B cell (primary cell): Measurements from ENCODE around the gene SARNP. TPM values are rescaled to one million over a fixed set of nuclear protein-coding genes. Genes with fewer than 3 reads are reported as not detected.
A peak's percentile ranks its signal among the peaks of the same experiment; 100 is the strongest.

Experiments used
- ATAC-seq: fragments of 200-7000 bp; cut with Tn5 transposase; one replicate; pipeline ENCODE4 v1.10.0; 2021; ENCODE audit warnings: low read depth, mild to moderate bottlenecking, moderate number of reproducible peaks, moderate library complexity
- CTCF ChIA-PET: fragments of 350-600 bp; sonication (Branson Sonifier 250); formaldehyde crosslinking; loops from one replicate; lab custom pipeline; 2021; ENCODE audit warnings: antibody characterized with exemption, inconsistent platforms; lab: Charles Lee
- POLR2A ChIA-PET: fragments of 350-600 bp; sonication (Branson Sonifier 250); formaldehyde crosslinking; loops from one replicate; lab custom pipeline; 2021; ENCODE audit warnings: antibody characterized with exemption; lab: Charles Lee
- DNase-seq: peaks from one replicate; pipeline ENCODE4 v3.0.0; 2013
- H2AFZ ChIP-seq: 2 replicates; pipeline ENCODE4 v1.6.1; 2012; ENCODE audit warnings: mild to moderate bottlenecking, low read depth, low read length; ENCODE audit not compliant: insufficient read depth, poor library complexity, severe bottlenecking
- H3K27ac ChIP-seq, 2 donors: 1 replicate in 1 of 2; 2 replicates in 1 of 2; pipeline ENCODE4 v1.5.1; 2012 to 2013; ENCODE audit warnings: low read length in 2 of 2, mild to moderate bottlenecking in 2 of 2, moderate library complexity in 1 of 2
- H3K27me3 ChIP-seq, 4 experiments: fragments of 200-600 bp in 1 of 4; sonication (generic) in 1 of 4; replicated peaks in 1 of 4; 1 replicate in 2 of 4; 2 replicates in 2 of 4; pipeline versions ENCODE4 v1.6.1 to v1.7.0; 2013 to 2016; ENCODE audit warnings: low read length in 3 of 4, mild to moderate bottlenecking in 2 of 4, mixed read lengths in 1 of 4, moderate library complexity in 1 of 4; ENCODE audit not compliant: insufficient read depth in 4 of 4, control insufficient read depth in 3 of 4; ENCODE audit errors: control extremely low read depth in 1 of 4
- H3K36me3 ChIP-seq, 2 experiments: replicated peaks in 1 of 2; 1 replicate in 1 of 2; 2 replicates in 1 of 2; pipeline versions ENCODE4 v1.6.1 to v1.7.1; 2013; ENCODE audit warnings: low read length in 1 of 2; ENCODE audit not compliant: insufficient read depth in 2 of 2, control insufficient read depth in 1 of 2; ENCODE audit errors: control extremely low read depth in 1 of 2, extremely low read depth in 1 of 2
- H3K4me1 ChIP-seq, 2 donors: fragments of 200-600 bp in 1 of 2; sonication (generic) in 1 of 2; 1 replicate in 1 of 2; 2 replicates in 1 of 2; pipeline versions ENCODE4 v1.5.1 to v1.6.1; 2013 to 2017; ENCODE audit warnings: low read length in 2 of 2; ENCODE audit not compliant: control insufficient read depth in 2 of 2, insufficient read depth in 2 of 2
- H3K4me2 ChIP-seq: replicated peaks from 2 replicates; pipeline ENCODE3; 2012; ENCODE audit warnings: mild to moderate bottlenecking, low read depth, low read length; ENCODE audit not compliant: poor library complexity, severe bottlenecking
- H3K4me3 ChIP-seq, 5 experiments: fragments of 200-600 bp in 1 of 5; sonication (generic) in 1 of 5; 1 replicate in 3 of 5; 2 replicates in 2 of 5; pipeline versions ENCODE4 v1.5.1 to v1.7.0; 2011 to 2016; ENCODE audit warnings: low read length in 4 of 5, mild to moderate bottlenecking in 4 of 5, low read depth in 2 of 5, control low read depth in 1 of 5, moderate library complexity in 1 of 5; ENCODE audit not compliant: insufficient read depth in 1 of 5; ENCODE audit errors: control extremely low read depth in 1 of 5, extremely low read depth in 1 of 5
- H3K79me2 ChIP-seq: fragments of 200-600 bp; sonication (generic); one replicate; pipeline ENCODE4 v1.6.0; 2016; ENCODE audit warnings: low read length; ENCODE audit not compliant: control insufficient read depth, insufficient read depth
- H3K9ac ChIP-seq: fragments of 200-600 bp; sonication (generic); 2 replicates; pipeline ENCODE4 v1.6.1; 2017; ENCODE audit warnings: mild to moderate bottlenecking, low read length, moderate library complexity
- H3K9me3 ChIP-seq, 3 donors: one replicate each; pipeline versions ENCODE4 v1.6.1 to v1.7.1; 2013; ENCODE audit warnings: low read length in 2 of 3; ENCODE audit not compliant: control insufficient read depth in 2 of 3, insufficient read depth in 1 of 3; ENCODE audit errors: control extremely low read depth in 1 of 3
- H4K20me1 ChIP-seq: 2 replicates; pipeline ENCODE4 v1.6.0; 2012; ENCODE audit warnings: mild to moderate bottlenecking, low read length; ENCODE audit not compliant: insufficient read depth, control insufficient read depth, poor library complexity, severe bottlenecking
- H3K27ac Mint-ChIP-seq: one replicate; pipeline ENCODE4 v1.8.0; 2021; ENCODE audit warnings: mixed read lengths
- H3K27me3 Mint-ChIP-seq: one replicate; pipeline ENCODE4 v1.8.0; 2021; ENCODE audit warnings: mixed read lengths
- H3K4me1 Mint-ChIP-seq: one replicate; pipeline ENCODE4 v1.8.0; 2021; ENCODE audit warnings: mixed read lengths
- H3K4me3 Mint-ChIP-seq: one replicate; pipeline ENCODE4 v1.8.0; 2021; ENCODE audit warnings: mixed read lengths
- H3K9me3 Mint-ChIP-seq: one replicate; pipeline ENCODE4 v1.8.0; 2022; ENCODE audit warnings: mixed read lengths; ENCODE audit not compliant: insufficient read depth
- CTCF ChIP-seq: fragments of 200-600 bp; IDR thresholded peaks from one replicate; pipeline ENCODE4 v1.8.0; 2022; ENCODE audit warnings: antibody characterized with exemption, mild to moderate bottlenecking
- EZH2 ChIP-seq: IDR thresholded peaks from 2 replicates; pipeline ENCODE4 v1.6.1; 2012; ENCODE audit warnings: borderline replicate concordance, low read depth, mild to moderate bottlenecking, moderate library complexity, low read length; ENCODE audit not compliant: insufficient read depth, poor library complexity, severe bottlenecking
- WGBS: methylation state at CpG from one replicate; pipeline ENCODE4 v1.1.5; 2013; ENCODE audit warnings: missing lambda C conversion rate; ENCODE audit not compliant: insufficient coverage; 5-methylcytosine and 5-hydroxymethylcytosine counted together
- intact Hi-C: fragments of 100-400 bp; cut with micrococcal nuclease; formaldehyde crosslinking; loops from one replicate; pipeline ENCODE4 v1.10.0; 2022
- polyA plus RNA-seq: library from polyadenylated mRNA; depleted of rRNA; stranded (reverse); fragments of >200 nt; gene quantifications from 2 replicates; pipeline ENCODE4 v1.2.3, GENCODE V29; 2012
- total RNA-seq, 2 donors: library from RNA; stranded (reverse); fragments of 120-200 nt in 1 of 2; gene quantifications; 1 replicate in 1 of 2; 2 replicates in 1 of 2; pipeline versions ENCODE4 v1.2.3 to v1.2.4, GENCODE V29; 2013 to 2022

Gene SARNP
- total and polyA plus RNA-seq, 2 donors (not counting 1 experiment from before 2014, with no cell fraction given) = 22.6 to 46.4 TPM

GRCh38 chr12:55818886-55819285 is 1.4 kb upstream of the SARNP start:
- Histone ChIP-seq H4K20me1 (peaks cover 24% of the 10 kb centered on the region), H3K4me2 (peak overlapping the region; percentile 80), H3K4me3 (peak overlapping the region in 1 of 5 experiments; percentile 100), H3K9me3 (no peaks in the 10 kb centered on the region), H2AFZ (no peak overlapping the region), H3K36me3 (peaks cover 2 to 60% of the 10 kb centered on the region in 2 experiments), H3K9ac (peak overlapping the region; percentile 86), H3K79me2 (peaks cover 56% of the 10 kb centered on the region), H3K27me3 (no peaks in the 10 kb centered on the region), H3K27ac (peak overlapping the region in 1 of 2 donors; percentile 73), H3K4me1 (peaks cover 24 to 30% of the 10 kb centered on the region in 2 donors)
- ATAC-seq = no peak
- intact Hi-C loops = loop anchor here (1.0 kb wide), 3 partner anchors 121 to 497 kb away; no protein-coding TSS in a partner anchor
- ChIA-PET POLR2A (interaction anchor here (0.8 to 4.2 kb wide), 2 partner anchors 11 to 75 kb away, joined by 3 to 53 read pairs; partner anchors contain the start of gene DNAJC14), CTCF (interaction anchor here (1.6 to 4.6 kb wide), 6 partner anchors 11 to 121 kb away, joined by 3 to 39 read pairs (median 22); partner anchors contain the start of genes CD63, DNAJC14 and PYM1)
- no peak for TF ChIP-seq CTCF
- TF ChIP-seq EZH2 = no peak
- DNase-seq = no peak
- Mint-ChIP-seq H3K27me3 (no peaks in the 10 kb centered on the region), H3K4me1 (peaks cover 26% of the 10 kb centered on the region), H3K27ac (peak overlapping the region; percentile 32), H3K9me3 (no peaks in the 10 kb centered on the region), H3K4me3 (no peak overlapping the region)
- 93% methylated on average over 4 of the region's 6 CpGs for WGBS

GRCh38 chr12:55818140-55818728 is 710 bp upstream of the SARNP start:
- Histone ChIP-seq H3K4me2 (peak overlapping the region; percentile 80), H3K27me3 (no peaks in the 10 kb centered on the region), H3K4me3 (peak overlapping the region; percentile 61 to 100 (median 94)), H3K9ac (peak overlapping the region; percentile 86), H3K9me3 (no peaks in the 10 kb centered on the region), H3K79me2 (peaks cover 62% of the 10 kb centered on the region), H3K4me1 (peaks cover 24 to 30% of the 10 kb centered on the region in 2 donors), H4K20me1 (peaks cover 30% of the 10 kb centered on the region), H3K27ac (peak overlapping the region; percentile 50 to 73), H2AFZ (peak overlapping the region; percentile 89), H3K36me3 (peaks cover 3 to 60% of the 10 kb centered on the region in 2 experiments)
- ChIA-PET POLR2A (interaction anchor here (0.6 to 4.2 kb wide), 15 partner anchors 8 to 300 kb away, joined by 3 to 53 read pairs (median 3); partner anchors contain the start of genes BLOC1S1, DNAJC14, PYM1 and RAB5B), CTCF (interaction anchor here (0.6 to 4.6 kb wide), 19 partner anchors 11 to 859 kb away, joined by 3 to 39 read pairs (median 4); partner anchors contain the start of genes BLOC1S1, CD63, COQ10A and DNAJC14)
- peak; percentile 42 for ATAC-seq
- DNase-seq = no peak
- Mint-ChIP-seq H3K4me1 (peaks cover 27% of the 10 kb centered on the region), H3K27me3 (no peaks in the 10 kb centered on the region), H3K27ac (no peak overlapping the region), H3K4me3 (no peak overlapping the region), H3K9me3 (no peaks in the 10 kb centered on the region)
- intact Hi-C loops = loop anchor here (1.0 kb wide), 3 partner anchors 122 to 498 kb away; no protein-coding TSS in a partner anchor
- 0% methylated on average over 13 of the region's 17 CpGs for WGBS
- TF ChIP-seq CTCF (no peak), EZH2 (no peak)
